ENCODE data around the gene HGS. TPM values are rescaled to one million over a fixed set of nuclear protein-coding genes. Genes with fewer than 3 reads are reported as not detected.

Gene HGS
- total RNA-seq, 1 donor from 2014 or later, result 41.1 TPM

- DNase-seq (ENCODE audit: low read depth in 2 of 2), result no peak
These were observed 58.0 kb downstream of the HGS start for GRCh38 chr17:81741594-81742452.

Other genes starting within 250 kb of the HGS start
- 6,103 and 8,158 TPM in 2 replicates for gene ACTG1, start 171.2 kb upstream of the HGS start, total RNA-seq
- 0.26 and 0.76 TPM in 2 replicates for gene FSCN2, start 155.6 kb upstream of the HGS start, total RNA-seq
- 11.0 and 19.8 TPM in 2 replicates for gene FAAP100, start 131.7 kb upstream of the HGS start, total RNA-seq
- 67.7 and 87.9 TPM in 2 replicates for gene NPLOC4, start 46.9 kb upstream of the HGS start, total RNA-seq
- gene TSPAN10, start 46.8 kb upstream of the HGS start, total RNA-seq, result 0.51 and 0.89 TPM in 2 replicates
- gene PDE6G, start 27.5 kb upstream of the HGS start, total RNA-seq, result 1.3 and 5.3 TPM in 2 replicates
- gene OXLD1, start 17.4 kb upstream of the HGS start, total RNA-seq, result 26.6 and 29.7 TPM in 2 replicates
- gene CCDC137, start 17.3 kb upstream of the HGS start, total RNA-seq, result 6.3 and 8.5 TPM in 2 replicates
- gene ARL16, start 214 bp upstream of the HGS start, total RNA-seq, result 25.4 and 28.2 TPM in 2 replicates
- 8.7 and 8.9 TPM in 2 replicates for gene MRPL12, start 19.4 kb downstream of the HGS start, total RNA-seq
- gene SLC25A10, start 28.3 kb downstream of the HGS start, total RNA-seq, result 13.9 and 17.7 TPM in 2 replicates
- not detected in 2 replicates for gene GCGR, start 120.1 kb downstream of the HGS start, total RNA-seq
- gene MCRIP1, start 149.3 kb downstream of the HGS start, total RNA-seq, result 81.8 and 133 TPM in 2 replicates
- not detected in 2 replicates for gene PPP1R27, start 151.0 kb downstream of the HGS start, total RNA-seq
- gene P4HB, start 176.5 kb downstream of the HGS start, total RNA-seq, result 634 and 739 TPM in 2 replicates
- gene ARHGDIA, start 187.3 kb downstream of the HGS start, total RNA-seq, result 97.7 and 157 TPM in 2 replicates
- gene ALYREF, start 207.6 kb downstream of the HGS start, total RNA-seq, result 142 and 181 TPM in 2 replicates
- 108 and 109 TPM in 2 replicates for gene ANAPC11, start 207.7 kb downstream of the HGS start, total RNA-seq
- gene NPB, start 218.2 kb downstream of the HGS start, total RNA-seq, result 0.13 TPM in 1 of 2 replicates, not detected in the other
- gene PCYT2, start 227.4 kb downstream of the HGS start, total RNA-seq, result 30.2 and 40.4 TPM in 2 replicates
- 11.9 and 12.3 TPM in 2 replicates for gene SIRT7, start 234.2 kb downstream of the HGS start, total RNA-seq
- 10.4 and 19.0 TPM in 2 replicates for gene MAFG, start 243.7 kb downstream of the HGS start, total RNA-seq

Data from dermis microvascular lymphatic vessel endothelial cell (primary cell).